Endothelial cell of umbilical vein (primary cell): Measurements from ENCODE around the gene FOXP1. TPM values are rescaled to one million over a fixed set of nuclear protein-coding genes. Genes with fewer than 3 reads are reported as not detected.

Source experiments
- BruUV-seq: library from RNA; stranded (reverse); fragments of 400-500 nt; replicated peaks from 2 replicates; lab custom pipeline; 2021; lab: Mats Ljungman, UMichigan
- CTCF ChIA-PET: fragments of 300-600, 350-600 bp; sonication (Branson Sonifier 250); formaldehyde crosslinking; loops from one replicate; lab custom pipeline; 2021; ENCODE audit warnings: antibody characterized with exemption, inconsistent platforms; lab: Charles Lee
- POLR2A ChIA-PET: fragments of 300-600, 350-600 bp; sonication (Branson Sonifier 250); formaldehyde crosslinking; loops from one replicate; lab custom pipeline; 2021; ENCODE audit warnings: antibody characterized with exemption, inconsistent platforms; lab: Charles Lee
- DNase-seq: peaks from one replicate; pipeline ENCODE4 v3.0.0-alpha.2; 2011; ENCODE audit warnings: low read depth, low spot score
- FAIRE-seq: peaks from 2 replicates; lab custom pipeline; 2011; peaks lifted over from hg19 to GRCh38; lab: Jason Lieb, UNC
- H2AFZ ChIP-seq: 2 replicates; pipeline ENCODE4 v1.6.0; 2012; ENCODE audit warnings: low read depth, low read length, control low read depth, inconsistent platforms
- H3K27ac ChIP-seq: 2 replicates; pipeline ENCODE4 v1.5.1; 2011; ENCODE audit warnings: low read depth, mild to moderate bottlenecking, control low read depth, low read length, moderate library complexity; ENCODE audit not compliant: insufficient read depth
- H3K27me3 ChIP-seq, 2 experiments: 2 replicates each; pipeline versions ENCODE4 v1.6.0 to v1.6.1; 2011; ENCODE audit warnings: low read length in 2 of 2, mixed read lengths in 1 of 2; ENCODE audit not compliant: control insufficient read depth in 2 of 2, insufficient read depth in 2 of 2
- H3K36me3 ChIP-seq, 2 experiments: 2 replicates in 1 of 2; 3 replicates in 1 of 2; pipeline ENCODE4 v1.5.1; 2011; ENCODE audit warnings: low read length in 2 of 2, mild to moderate bottlenecking in 1 of 2, moderate library complexity in 1 of 2; ENCODE audit not compliant: control insufficient read depth in 2 of 2, insufficient read depth in 2 of 2; ENCODE audit errors: extremely low read depth in 1 of 2
- H3K4me1 ChIP-seq: 3 replicates; pipeline ENCODE4 v1.5.1; 2011; ENCODE audit warnings: mild to moderate bottlenecking, low read length; ENCODE audit not compliant: control insufficient read depth, insufficient read depth; ENCODE audit errors: extremely low read depth
- H3K4me2 ChIP-seq: 2 replicates; pipeline ENCODE4 v1.6.1; 2011; ENCODE audit warnings: low read length, control low read depth, mixed read lengths; ENCODE audit not compliant: insufficient read depth
- H3K4me3 ChIP-seq, 3 experiments: fragments of 200-600 bp in 1 of 3; sonication (generic), shearing (Covaris generic) in 1 of 3; replicated peaks in 1 of 3; 2 replicates each; pipeline ENCODE4 v1.5.1; 2011 to 2016; ENCODE audit warnings: control low read depth in 3 of 3, low read length in 3 of 3, mild to moderate bottlenecking in 2 of 3, inconsistent platforms in 1 of 3, low read depth in 1 of 3, moderate library complexity in 1 of 3; ENCODE audit not compliant: insufficient read depth in 1 of 3
- H3K79me2 ChIP-seq: 2 replicates; pipeline ENCODE4 v1.6.0; 2012; ENCODE audit warnings: low read length, inconsistent platforms; ENCODE audit not compliant: control insufficient read depth, insufficient read depth
- H3K9ac ChIP-seq: replicated peaks from 2 replicates; pipeline ENCODE3; 2011; ENCODE audit warnings: low read length, control low read depth; ENCODE audit not compliant: insufficient read depth; ENCODE audit errors: extremely low read depth
- H3K9me1 ChIP-seq: replicated peaks from 3 replicates; pipeline ENCODE4 v1.6.0; 2011; ENCODE audit warnings: mild to moderate bottlenecking, low read length; ENCODE audit not compliant: control insufficient read depth, insufficient read depth; ENCODE audit errors: extremely low read depth
- H3K9me3 ChIP-seq: replicated peaks from 2 replicates; pipeline ENCODE4 v1.5.1; 2012; ENCODE audit warnings: low read length, inconsistent platforms; ENCODE audit not compliant: control insufficient read depth, insufficient read depth
- H4K20me1 ChIP-seq: replicated peaks from 2 replicates; pipeline ENCODE3; 2011; ENCODE audit warnings: mild to moderate bottlenecking, low read length; ENCODE audit not compliant: control insufficient read depth, insufficient read depth; ENCODE audit errors: extremely low read depth
- EZH2 ChIP-seq: IDR thresholded peaks from 2 replicates; pipeline ENCODE4 v1.6.1; 2012; ENCODE audit warnings: borderline replicate concordance, low read depth, mild to moderate bottlenecking, moderate library complexity, low read length, inconsistent platforms; ENCODE audit not compliant: severe bottlenecking
- FOS ChIP-seq: IDR thresholded peaks from 2 replicates; pipeline ENCODE4 v1.6.1; 2011; ENCODE audit warnings: mild to moderate bottlenecking, low read length, moderate library complexity, borderline replicate concordance; ENCODE audit not compliant: insufficient read depth
- GATA2 ChIP-seq: IDR thresholded peaks from 2 replicates; pipeline ENCODE4 v1.7.0; 2011; ENCODE audit warnings: low read depth, mild to moderate bottlenecking, moderate library complexity, mixed read lengths, low read length; ENCODE audit not compliant: insufficient read length, insufficient read depth
- JUN ChIP-seq: IDR thresholded peaks from 2 replicates; pipeline ENCODE4 v1.6.1; 2011; ENCODE audit warnings: borderline replicate concordance, low read depth; ENCODE audit not compliant: insufficient read length, insufficient read depth
- MYC ChIP-seq: IDR thresholded peaks from one replicate; pipeline ENCODE4 v1.6.1; 2011; ENCODE audit warnings: mild to moderate bottlenecking, low read depth, low read length
- POLR2A ChIP-seq: IDR thresholded peaks from 2 replicates; pipeline ENCODE4 v1.6.1; 2012; ENCODE audit warnings: low read depth, mild to moderate bottlenecking, control low read depth, low read length
- POLR2AphosphoS5 ChIP-seq: IDR thresholded peaks from 2 replicates; pipeline ENCODE4 v1.6.1; 2012; ENCODE audit warnings: low read depth, mild to moderate bottlenecking, control low read depth, low read length, moderate library complexity; ENCODE audit not compliant: insufficient read depth
- dilution Hi-C: fragments of 300-500 bp; cut with MboI; formaldehyde crosslinking; loops from one replicate; pipeline ENCODE4 v1.15.0; 2019; ENCODE audit warnings: low sequenced_read_pairs; ENCODE audit not compliant: extremely low pct_ligation_motif_present
- intact Hi-C: fragments of 100-400 bp; cut with micrococcal nuclease; formaldehyde crosslinking; loops from one replicate; pipeline ENCODE4 v1.10.0; 2022
- polyA plus RNA-seq, 4 experiments: library from polyadenylated mRNA; depleted of rRNA in 3 of 4; stranded (reverse) in 3 of 4; unstranded in 1 of 4; fragments of >200 nt; gene quantifications; 2 replicates each; pipeline versions ENCODE4 v1.2.1 to v1.2.3, GENCODE V29; 2011 to 2012; ENCODE audit warnings: missing spikeins in 1 of 4
- total RNA-seq: library from RNA; stranded (reverse); gene quantifications from 2 replicates; pipeline ENCODE4 v1.2.3, GENCODE V29; 2021
- TF ChIP-seq, protein P1 (sequence below): IDR thresholded peaks from 2 replicates; pipeline ENCODE4 v1.6.1; 2011; ENCODE audit not compliant: insufficient read depth, insufficient read length
- TF ChIP-seq, protein P2 (sequence below), 2 donors: IDR thresholded peaks; 1 replicate in 1 of 2; 2 replicates in 1 of 2; pipeline ENCODE4 v1.5.1; 2011; ENCODE audit warnings: low read length in 2 of 2, mild to moderate bottlenecking in 2 of 2, moderate library complexity in 2 of 2, control low read depth in 1 of 2, inconsistent platforms in 1 of 2, low read depth in 1 of 2; ENCODE audit not compliant: insufficient read depth in 1 of 2; ENCODE audit errors: extremely low read depth in 1 of 2

The FOXP1 gene
- total and polyA plus RNA-seq, 2 donors (not counting 3 experiments of a cell fraction or from before 2014, with no cell fraction given): 41.0 to 107 TPM

DNA sequence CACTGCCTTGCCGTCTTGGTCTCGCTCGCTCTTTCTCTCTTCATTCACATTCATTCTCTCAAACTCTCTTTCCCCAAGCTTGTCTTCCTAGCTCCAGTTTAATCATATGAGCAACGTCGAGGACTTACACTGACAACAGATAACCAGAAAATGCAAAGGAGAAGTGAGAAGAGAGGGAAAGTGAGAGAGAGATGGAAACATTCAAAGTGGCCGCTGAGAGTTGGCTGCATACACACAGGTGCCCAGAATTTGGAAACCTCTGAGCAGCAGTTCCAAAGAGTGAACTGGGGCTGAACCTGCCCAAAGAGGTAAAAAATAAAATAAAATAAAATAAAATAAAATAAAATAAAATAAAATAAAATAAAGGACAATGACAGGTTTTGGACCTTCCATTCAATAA, 583.0 kb downstream of the FOXP1 start:
- peaks cover 17% of the 10 kb centered on the region for H3K4me1 ChIP-seq
- H3K27ac ChIP-seq: no peak overlapping the region
- dilution Hi-C loops (no loop called here), intact Hi-C loops (loop anchor here (10.0 kb wide), 1 partner anchor 394 kb away; no protein-coding TSS in a partner anchor)
- no peaks in the 10 kb centered on the region for H4K20me1 ChIP-seq
- FAIRE-seq (no peak), DNase-seq (no peak)
- peaks cover 0 to 7% of the 10 kb centered on the region in 2 experiments for H3K36me3 ChIP-seq
- no peak overlapping the region for H3K4me3 ChIP-seq
- ChIA-PET POLR2A (no interaction called here), CTCF (interaction anchor here (1.0 to 3.4 kb wide), 3 partner anchors 23 to 284 kb away, joined by 3 to 12 read pairs (median 3); no protein-coding TSS in a partner anchor)
- peaks cover 29% of the 10 kb centered on the region for H3K79me2 ChIP-seq
- H3K9me3 ChIP-seq: no peaks in the 10 kb centered on the region
- H3K9me1 ChIP-seq: no peaks in the 10 kb centered on the region
- no peak overlapping the region for H2AFZ ChIP-seq
- H3K4me2 ChIP-seq: no peak overlapping the region
- TF ChIP-seq POLR2AphosphoS5: no peak
- TF ChIP-seq, protein P1, sequence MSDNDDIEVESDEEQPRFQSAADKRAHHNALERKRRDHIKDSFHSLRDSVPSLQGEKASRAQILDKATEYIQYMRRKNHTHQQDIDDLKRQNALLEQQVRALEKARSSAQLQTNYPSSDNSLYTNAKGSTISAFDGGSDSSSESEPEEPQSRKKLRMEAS: no peak
- no peak for TF ChIP-seq FOS
- no peak for TF ChIP-seq JUN
- no peak for TF ChIP-seq GATA2
- TF ChIP-seq MYC: no peak
- no peak for TF ChIP-seq POLR2A
- no peak for TF ChIP-seq EZH2
- TF ChIP-seq, protein P2, sequence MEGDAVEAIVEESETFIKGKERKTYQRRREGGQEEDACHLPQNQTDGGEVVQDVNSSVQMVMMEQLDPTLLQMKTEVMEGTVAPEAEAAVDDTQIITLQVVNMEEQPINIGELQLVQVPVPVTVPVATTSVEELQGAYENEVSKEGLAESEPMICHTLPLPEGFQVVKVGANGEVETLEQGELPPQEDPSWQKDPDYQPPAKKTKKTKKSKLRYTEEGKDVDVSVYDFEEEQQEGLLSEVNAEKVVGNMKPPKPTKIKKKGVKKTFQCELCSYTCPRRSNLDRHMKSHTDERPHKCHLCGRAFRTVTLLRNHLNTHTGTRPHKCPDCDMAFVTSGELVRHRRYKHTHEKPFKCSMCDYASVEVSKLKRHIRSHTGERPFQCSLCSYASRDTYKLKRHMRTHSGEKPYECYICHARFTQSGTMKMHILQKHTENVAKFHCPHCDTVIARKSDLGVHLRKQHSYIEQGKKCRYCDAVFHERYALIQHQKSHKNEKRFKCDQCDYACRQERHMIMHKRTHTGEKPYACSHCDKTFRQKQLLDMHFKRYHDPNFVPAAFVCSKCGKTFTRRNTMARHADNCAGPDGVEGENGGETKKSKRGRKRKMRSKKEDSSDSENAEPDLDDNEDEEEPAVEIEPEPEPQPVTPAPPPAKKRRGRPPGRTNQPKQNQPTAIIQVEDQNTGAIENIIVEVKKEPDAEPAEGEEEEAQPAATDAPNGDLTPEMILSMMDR (IDR thresholded peaks at IDR 0.05; ENCODE audit: extremely low read depth in 1 of 2, insufficient read depth in 1 of 2, low read depth in 1 of 2, low read length in 2 of 2): no peak
- H3K9ac ChIP-seq: no peak overlapping the region
- BruUV-seq: no TSS peak
- H3K27me3 ChIP-seq: no peaks in the 10 kb centered on the region
